Esophagus muscularis mucosa (tissue), 4 donors: ENCODE data around the gene OR2T10. TPM values are rescaled to one million over a fixed set of nuclear protein-coding genes. Genes with fewer than 3 reads are reported as not detected.

Experiments used
- DNase-seq: peaks from one replicate; pipeline ENCODE4 v3.0.0-alpha.2; 2017; ENCODE audit errors: extremely low spot score
- H3K27ac ChIP-seq, 4 donors: fragments of 200-600 bp; sonication (generic); replicated peaks in 1 of 4; 1 replicate in 3 of 4; 2 replicates in 1 of 4; pipeline ENCODE4 v1.5.1; 2016 to 2019; ENCODE audit warnings: mild to moderate bottlenecking in 1 of 4
- H3K27me3 ChIP-seq, 4 donors: fragments of 200-600 bp; sonication (generic); one replicate each; pipeline versions ENCODE4 v1.5.1 to v1.6.0; 2016 to 2019
- H3K36me3 ChIP-seq, 4 donors: fragments of 200-600 bp; sonication (generic); one replicate each; pipeline ENCODE4 v1.5.1; 2016 to 2019
- H3K4me1 ChIP-seq, 4 donors: fragments of 200-600 bp; sonication (generic); one replicate each; pipeline ENCODE4 v1.5.1; 2016 to 2019
- H3K4me3 ChIP-seq, 4 donors: fragments of 200-600 bp; sonication (generic); 1 replicate in 2 of 4; 2 replicates in 2 of 4; pipeline ENCODE4 v1.5.1; 2016 to 2019; ENCODE audit warnings: mild to moderate bottlenecking in 4 of 4, moderate library complexity in 1 of 4
- H3K9me3 ChIP-seq, 4 donors: fragments of 200-600 bp; sonication (generic); 1 replicate in 3 of 4; 2 replicates in 1 of 4; pipeline ENCODE4 v1.5.1; 2016 to 2019
- CTCF ChIP-seq, 3 experiments: fragments of 200-600 bp in 2 of 3; fragments of 450-650 bp in 1 of 3; sonication (generic) in 2 of 3; IDR thresholded peaks; one replicate each; pipeline ENCODE4 v1.5.1; 2017 to 2019; ENCODE audit warnings: antibody characterized with exemption in 3 of 3, mild to moderate bottlenecking in 2 of 3, moderate library complexity in 1 of 3
- EP300 ChIP-seq: sonication (generic); formaldehyde crosslinking; IDR thresholded peaks from one replicate; pipeline ENCODE4 v1.6.1; 2017; ENCODE audit warnings: antibody characterized with exemption
- POLR2A ChIP-seq: fragments of 450-650 bp; IDR thresholded peaks from one replicate; pipeline ENCODE4 v1.6.1; 2017; ENCODE audit warnings: antibody characterized with exemption, moderate library complexity, mild to moderate bottlenecking, low read depth
- POLR2AphosphoS5 ChIP-seq, 2 donors: sonication (generic); formaldehyde crosslinking; IDR thresholded peaks; one replicate each; pipeline ENCODE4 v1.6.1; 2017; ENCODE audit warnings: antibody characterized with exemption in 2 of 2
- whole genome bisulfite sequencing: methylation state at CpG from one replicate; pipeline ENCODE4 v1.1.5; 2018; 5-methylcytosine and 5-hydroxymethylcytosine counted together
- intact Hi-C: fragments of 100-400 bp; cut with DNase I; formaldehyde crosslinking; loops from one replicate; pipeline ENCODE4 v1.15.1; 2023
- total RNA-seq, 4 donors: library from RNA; depleted of rRNA; stranded (reverse); fragments of >200 nt; gene quantifications; one replicate each; pipeline versions ENCODE4 v1.1.0 to v1.2.1, GENCODE V29; 2016

The OR2T10 gene
- total RNA-seq, 4 donors from 2014 or later = not detected

DNA sequence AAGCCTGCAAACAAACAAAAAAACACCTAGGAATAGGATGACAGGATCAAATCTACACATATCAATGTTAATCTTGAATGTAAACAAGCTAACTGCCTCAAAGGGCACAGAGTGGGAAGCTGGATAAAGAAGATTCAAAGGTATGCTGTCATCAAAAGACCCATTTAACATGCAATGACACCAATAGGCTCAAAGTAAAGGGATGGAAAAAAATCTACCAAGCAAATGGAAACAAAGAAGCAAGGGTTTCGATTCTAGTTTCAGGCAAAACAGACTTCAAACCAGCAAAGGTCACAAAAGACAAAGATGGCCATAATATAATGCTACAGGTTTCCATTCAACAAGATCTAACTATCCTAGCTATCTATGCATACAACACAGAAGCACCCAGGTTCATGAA is 16.2 kb upstream of the OR2T10 start:
- WGBS = 77% methylated on average over 1 of the region's 1 CpG
- TF ChIP-seq CTCF (IDR thresholded peaks at IDR 0.05) (no peak), POLR2A (no peak), EP300 (no peak), POLR2AphosphoS5 (IDR thresholded peaks at IDR 0.05) (no peak)
- Histone ChIP-seq H3K4me1 (no peaks in the 10 kb centered on the region), H3K4me3 (no peak overlapping the region), H3K9me3 (no peaks in the 10 kb centered on the region), H3K36me3 (no peaks in the 10 kb centered on the region), H3K27ac (no peak overlapping the region), H3K27me3 (no peaks in the 10 kb centered on the region)
- intact Hi-C loops = no loop called here
- DNase-seq = no peak

GRCh38 chr1:248611883-248612414 is 14.4 kb upstream of the OR2T10 start:
- Histone ChIP-seq H3K4me3 (no peak overlapping the region), H3K9me3 (no peaks in the 10 kb centered on the region), H3K36me3 (no peaks in the 10 kb centered on the region), H3K4me1 (no peaks in the 10 kb centered on the region), H3K27me3 (no peaks in the 10 kb centered on the region), H3K27ac (no peak overlapping the region)
- no peak for DNase-seq
- 78% methylated on average over 4 of the region's 4 CpGs for WGBS
- TF ChIP-seq POLR2A (no peak), POLR2AphosphoS5 (IDR thresholded peaks at IDR 0.05) (no peak), EP300 (no peak), CTCF (IDR thresholded peaks at IDR 0.05) (no peak)
- intact Hi-C loops = no loop called here

GRCh38 chr1:248610301-248610700 is 12.8 kb upstream of the OR2T10 start:
- Histone ChIP-seq H3K9me3 (no peaks in the 10 kb centered on the region), H3K27me3 (no peaks in the 10 kb centered on the region), H3K4me3 (no peak overlapping the region), H3K36me3 (no peaks in the 10 kb centered on the region), H3K4me1 (no peaks in the 10 kb centered on the region), H3K27ac (no peak overlapping the region)
- DNase-seq = no peak
- TF ChIP-seq POLR2A (no peak), EP300 (no peak), CTCF (IDR thresholded peaks at IDR 0.05) (no peak), POLR2AphosphoS5 (IDR thresholded peaks at IDR 0.05) (no peak)
- intact Hi-C loops = no loop called here
- 49% methylated on average over 3 of the region's 3 CpGs for WGBS

DNA sequence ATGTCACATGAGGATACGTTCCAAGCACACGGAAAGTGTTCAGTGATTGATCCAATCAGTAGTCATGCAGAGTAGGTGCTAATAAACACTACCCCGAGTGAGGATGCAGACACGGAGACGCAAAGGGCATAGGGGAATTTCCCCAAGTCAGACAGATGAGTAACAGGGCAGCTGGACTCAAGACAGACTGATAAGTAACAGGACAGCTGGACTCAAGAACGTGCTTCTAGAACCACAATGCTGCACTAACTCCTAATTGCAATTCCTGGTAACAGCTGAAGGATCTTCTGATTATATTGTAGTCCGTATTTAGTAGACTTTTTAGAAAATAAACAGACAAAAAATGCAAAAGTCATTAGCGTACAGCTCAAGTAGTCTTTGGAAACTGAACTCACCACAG is 1.9 kb upstream of the OR2T10 start:
- 69% methylated on average over 8 of the region's 8 CpGs for WGBS

More for the DNA sequence above, 1.9 kb upstream of the OR2T10 start:
- Histone ChIP-seq H3K4me3 (no peak overlapping the region), H3K36me3 (no peaks in the 10 kb centered on the region), H3K9me3 (no peaks in the 10 kb centered on the region), H3K27me3 (no peaks in the 10 kb centered on the region), H3K4me1 (no peaks in the 10 kb centered on the region), H3K27ac (no peak overlapping the region)
- no peak for DNase-seq
- intact Hi-C loops = no loop called here
- no peak for TF ChIP-seq EP300
- no peak for TF ChIP-seq POLR2A
- no peak for TF ChIP-seq CTCF (IDR thresholded peaks at IDR 0.05)
- TF ChIP-seq POLR2AphosphoS5 (IDR thresholded peaks at IDR 0.05) = no peak
